GM18870 (cell line): Measurements from ENCODE around the gene TRIM40.
"Not testable (repeated sequence)": the region's sequence is repeated elsewhere in the genome, so short reads cannot be mapped to it uniquely, and the experiment has no call there.

ENCODE experiments used
- ATAC-seq: cut with Tn5 transposase; IDR thresholded peaks from one replicate; pipeline ENCODE4 v1.9.1; 2021; ENCODE audit warnings: moderate library complexity; ENCODE audit not compliant: unreplicated experiment

TRIM40 gene

GRCh38 chr6:30113003-30113759, 22.8 kb upstream of the TRIM40 start, which contains the start of gene TRIM31:
Gene TRIM31, minus strand, starts transcription at chr6:30113090. Its CDS starts 285 bp downstream, at chr6:30112805.
- peak; percentile 73 for ATAC-seq

- ATAC-seq = no peak
Observed at GRCh38 chr6:30113841-30114240, 22.1 kb upstream of the TRIM40 start.

- no peak for ATAC-seq
Observed at GRCh38 chr6:30116724-30117123, 19.2 kb upstream of the TRIM40 start.

GRCh38 chr6:30118691-30119090, 17.2 kb upstream of the TRIM40 start:
- not testable (repeated sequence) for ATAC-seq

- no peak for ATAC-seq
Observed at GRCh38 chr6:30121446-30122366, 14.2 kb upstream of the TRIM40 start.

GRCh38 chr6:30122515-30122914, 13.4 kb upstream of the TRIM40 start:
- no peak for ATAC-seq

- ATAC-seq = no peak
Observed at GRCh38 chr6:30127238-30128093, 8.5 kb upstream of the TRIM40 start.

- no peak for ATAC-seq
Observed at GRCh38 chr6:30129265-30130178, 6.4 kb upstream of the TRIM40 start.

GRCh38 chr6:30130179-30130679, 5.7 kb upstream of the TRIM40 start:
- ATAC-seq = no peak

GRCh38 chr6:30130887-30131862, 4.8 kb upstream of the TRIM40 start:
- ATAC-seq = no peak

GRCh38 chr6:30131947-30132497, 3.9 kb upstream of the TRIM40 start:
- no peak for ATAC-seq

GRCh38 chr6:30135147-30135546, 793 bp upstream of the TRIM40 start:
- no peak for ATAC-seq

GRCh38 chr6:30136570-30137286, 788 bp downstream of the TRIM40 start:
- ATAC-seq = no peak

- not testable (repeated sequence) for ATAC-seq
Observed at GRCh38 chr6:30140240-30140639, 4.3 kb downstream of the TRIM40 start.

- ATAC-seq = no peak
Observed at GRCh38 chr6:30142665-30143064, 6.7 kb downstream of the TRIM40 start.

- no peak for ATAC-seq
Observed at GRCh38 chr6:30143780-30144179, 7.8 kb downstream of the TRIM40 start.

GRCh38 chr6:30144811-30145210, 8.9 kb downstream of the TRIM40 start:
- no peak for ATAC-seq

GRCh38 chr6:30145818-30146217, 9.9 kb downstream of the TRIM40 start:
- no peak for ATAC-seq
